Measurements from ENCODE around the gene IMPA2. TPM values are rescaled to one million over a fixed set of nuclear protein-coding genes. Genes with fewer than 3 reads are reported as not detected.

Gene IMPA2
- total and polyA plus RNA-seq, 10 of the 15 experiments (the other 5 are each of a cell fraction or from before 2014, with no cell fraction given), result 0.24 to 21.0 (median 11.4) TPM

- intact Hi-C loops (cut with micrococcal nuclease; ENCODE audit: unreplicated experiment) (no loop called here), in situ Hi-C loops (cut with MboI) (no loop called here)
- H3K4me2 ChIP-seq (ENCODE audit: control insufficient read depth, insufficient read depth), result no peak overlapping the region
- no peak overlapping the region for H2AFZ ChIP-seq (ENCODE audit: control insufficient read depth, low read depth, low read length)
- DNase-seq (ENCODE audit: low read depth, low spot score) (no peak), FAIRE-seq (no peak), ATAC-seq (no peak)
- RAD21 ChIA-PET (ENCODE audit: unreplicated experiment), result no interaction called here
- H3K27ac ChIP-seq (ENCODE audit: control insufficient read depth, insufficient read depth), result no peak overlapping the region
- H3K4me1 ChIP-seq (ENCODE audit: control insufficient read depth, insufficient read depth, low read length), result peaks cover 9% of the 10 kb centered on the region
- no peaks in the 10 kb centered on the region for H3K36me3 ChIP-seq (ENCODE audit: control insufficient read depth in 2 of 2, insufficient read depth in 2 of 2, low read length in 1 of 2)
- no TSS peak for BruUV-seq (replicated peaks)
- H4K20me1 ChIP-seq (ENCODE audit: control insufficient read depth, insufficient read depth), result no peaks in the 10 kb centered on the region
- WGBS (ENCODE audit: insufficient coverage, insufficient replicate concordance, low lambda C conversion rate, missing lambda C conversion rate), result 93% methylated on average over 12 of the region's 12 CpGs
- H3K27me3 ChIP-seq (replicated peaks in 1 of 2; ENCODE audit: control insufficient read depth in 2 of 2, insufficient read depth in 2 of 2, low read length in 1 of 2), result no peaks in the 10 kb centered on the region
- H3K9ac ChIP-seq (ENCODE audit: control insufficient read depth, insufficient read depth, low read length), result no peak overlapping the region
- H3K9me3 ChIP-seq (replicated peaks; ENCODE audit: control insufficient read depth, insufficient read depth, low read length), result no peaks in the 10 kb centered on the region
- no peak overlapping the region for H3K4me3 ChIP-seq
- SMC1A ChIA-PET (ENCODE audit: uncharacterized antibody, unreplicated experiment), result interaction anchor here (1.0 kb wide), 1 partner anchor 71 kb away, joined by 3 read pairs; no protein-coding TSS in a partner anchor
- CTCF ChIA-PET, result no interaction called here
- POLR2A ChIA-PET, result no interaction called here
- no peaks in the 10 kb centered on the region for H3K79me2 ChIP-seq (ENCODE audit: control insufficient read depth, insufficient read depth, low read length)
- TF ChIP-seq ZNF274 (IDR thresholded peaks at IDR 0.05; ENCODE audit: insufficient read depth, insufficient read length) (no peak), YY1 (IDR thresholded peaks at IDR 0.05; ENCODE audit: low read depth, low read length) (no peak), BCL11A (IDR thresholded peaks at IDR 0.05; ENCODE audit: low read depth, low read length) (no peak), ZBTB4 (CRISPR knock-in tag; IDR thresholded peaks at IDR 0.05) (no peak), ATF3 (IDR thresholded peaks at IDR 0.05; ENCODE audit: borderline replicate concordance, extremely low read depth, low read depth, low read length) (no peak), BACH1 (IDR thresholded peaks at IDR 0.05; ENCODE audit: borderline replicate concordance) (no peak), SMARCA5 (IDR thresholded peaks at IDR 0.05) (no peak), JUNB (IDR thresholded peaks at IDR 0.05) (no peak), CHD4 (IDR thresholded peaks at IDR 0.05) (no peak), IRF4 (IDR thresholded peaks at IDR 0.05; ENCODE audit: low read depth, low read length) (no peak), ZNF384 (IDR thresholded peaks at IDR 0.05; ENCODE audit: borderline replicate concordance, low read depth, low read length) (no peak), FOS (IDR thresholded peaks at IDR 0.05; ENCODE audit: borderline replicate concordance, extremely low read depth, insufficient read length) (no peak), CBX3 (IDR thresholded peaks at IDR 0.05; ENCODE audit: borderline replicate concordance, low read depth) (no peak), MXI1 (IDR thresholded peaks at IDR 0.05; ENCODE audit: low read depth, low read length) (no peak), POLR2A (IDR thresholded peaks at IDR 0.05; ENCODE audit: low read depth, low read length) (no peak), SREBF2 (IDR thresholded peaks at IDR 0.05; ENCODE audit: low read length) (no peak), TARDBP (IDR thresholded peaks at IDR 0.05; ENCODE audit: borderline replicate concordance) (no peak), RAD21 (IDR thresholded peaks at IDR 0.05; ENCODE audit: insufficient read depth, low read depth, low read length) (no peak), DPF2 (IDR thresholded peaks at IDR 0.05) (no peak)
These were observed 28.4 kb downstream of the IMPA2 start for GRCh38 chr18:12009581-12010140.

Data from GM12878 (cell line).